SU-DHL-6 (cell line): Measurements from ENCODE around the gene VAC14.

Experiments used
- EZH2phosphoT487 ChIP-seq: fragments of 200-600 bp; sonication (generic), shearing (Covaris generic); conservative IDR thresholded peaks from 2 replicates; pipeline ENCODE4 v1.6.1; 2018; ENCODE audit warnings: mild to moderate bottlenecking, antibody characterized with exemption, low read length, moderate library complexity, mixed read lengths
- TF ChIP-seq, protein P1 (sequence below): fragments of 200-600 bp; sonication (generic); IDR thresholded peaks from one replicate; pipeline ENCODE4 v1.5.1; 2017; ENCODE audit warnings: antibody characterized with exemption, mild to moderate bottlenecking, low read length, moderate library complexity; ENCODE audit not compliant: insufficient read depth, poor library complexity, severe bottlenecking

DNA sequence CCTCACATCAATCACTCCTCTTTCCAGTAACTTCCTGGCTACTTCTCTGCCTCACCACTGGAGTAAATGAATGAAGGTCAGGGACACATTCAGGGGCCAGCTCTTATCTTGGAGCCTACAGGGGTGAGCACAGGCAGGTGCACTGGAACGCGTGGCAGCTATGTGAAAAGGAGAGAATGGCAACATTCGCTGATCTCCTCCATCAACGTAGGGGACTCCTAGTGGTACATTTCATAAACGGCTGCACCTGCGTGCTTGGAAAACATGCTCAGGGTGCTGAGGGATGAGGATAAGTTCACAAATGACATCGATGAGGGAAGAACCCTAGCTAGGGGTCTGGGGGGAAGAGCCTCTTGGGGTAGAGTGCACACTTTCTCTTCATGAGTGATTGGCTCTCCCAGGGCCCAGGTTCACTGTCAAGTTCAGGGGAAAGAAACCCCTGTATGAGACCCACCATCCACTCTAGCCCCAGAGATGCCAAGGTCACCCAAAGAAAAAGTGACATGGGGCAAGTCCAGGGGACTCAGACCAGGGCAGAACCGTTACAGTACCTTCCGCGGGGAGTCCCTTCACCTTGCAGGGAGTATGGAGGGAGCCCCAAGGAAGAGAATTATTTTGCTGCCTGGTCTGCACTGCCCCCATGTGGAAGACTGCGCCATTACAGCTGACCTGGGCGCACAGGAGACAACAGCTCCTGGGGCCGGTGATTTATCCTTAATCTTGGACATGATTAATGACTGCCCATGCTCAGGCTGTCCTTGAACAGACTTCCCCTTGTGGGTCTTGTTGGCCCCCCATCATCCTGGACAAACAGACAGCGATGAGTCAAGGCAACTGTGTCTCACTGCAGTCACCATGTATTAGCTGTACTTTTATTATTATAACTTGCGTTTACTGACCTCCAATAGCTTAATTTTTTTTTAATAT lies 30.1 kb downstream of the VAC14 start:
- TF ChIP-seq, protein P1, sequence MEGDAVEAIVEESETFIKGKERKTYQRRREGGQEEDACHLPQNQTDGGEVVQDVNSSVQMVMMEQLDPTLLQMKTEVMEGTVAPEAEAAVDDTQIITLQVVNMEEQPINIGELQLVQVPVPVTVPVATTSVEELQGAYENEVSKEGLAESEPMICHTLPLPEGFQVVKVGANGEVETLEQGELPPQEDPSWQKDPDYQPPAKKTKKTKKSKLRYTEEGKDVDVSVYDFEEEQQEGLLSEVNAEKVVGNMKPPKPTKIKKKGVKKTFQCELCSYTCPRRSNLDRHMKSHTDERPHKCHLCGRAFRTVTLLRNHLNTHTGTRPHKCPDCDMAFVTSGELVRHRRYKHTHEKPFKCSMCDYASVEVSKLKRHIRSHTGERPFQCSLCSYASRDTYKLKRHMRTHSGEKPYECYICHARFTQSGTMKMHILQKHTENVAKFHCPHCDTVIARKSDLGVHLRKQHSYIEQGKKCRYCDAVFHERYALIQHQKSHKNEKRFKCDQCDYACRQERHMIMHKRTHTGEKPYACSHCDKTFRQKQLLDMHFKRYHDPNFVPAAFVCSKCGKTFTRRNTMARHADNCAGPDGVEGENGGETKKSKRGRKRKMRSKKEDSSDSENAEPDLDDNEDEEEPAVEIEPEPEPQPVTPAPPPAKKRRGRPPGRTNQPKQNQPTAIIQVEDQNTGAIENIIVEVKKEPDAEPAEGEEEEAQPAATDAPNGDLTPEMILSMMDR: peak; percentile 65
- no peak for TF ChIP-seq EZH2phosphoT487
